Activated T-helper 1 cell treated with Interleukin-2 at 50 U/mL for 16 hours (primary cell): ENCODE measurements around the gene GGT7.
"Not testable (repeated sequence)": the region's sequence is repeated elsewhere in the genome, so short reads cannot be mapped to it uniquely, and the experiment has no call there.

ENCODE experiments used
- DNase-seq: peaks from one replicate; pipeline ENCODE4 v3.0.0-alpha.2; 2020; ENCODE audit warnings: low read depth

The GGT7 gene

DNA sequence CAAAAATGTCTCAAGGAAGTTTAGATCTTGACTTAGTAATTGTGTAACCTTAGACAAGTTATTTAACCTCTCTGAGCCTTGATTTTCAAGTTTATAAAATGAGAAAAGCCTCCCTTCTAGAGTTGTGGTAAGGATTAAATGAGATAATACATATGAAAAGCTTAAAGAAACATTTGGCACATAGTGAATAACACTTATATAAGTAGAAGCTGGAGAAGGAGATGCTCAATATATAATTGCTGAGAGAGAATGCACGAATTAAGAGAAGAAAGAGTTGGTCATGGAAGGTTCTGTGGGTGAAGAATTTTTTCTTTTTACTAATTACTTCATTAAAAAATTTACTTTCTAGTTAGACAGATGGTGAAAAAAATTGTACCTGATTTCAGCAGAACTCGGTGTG lies 9.0 kb upstream of the GGT7 start:
- DNase-seq: no peak

DNA sequence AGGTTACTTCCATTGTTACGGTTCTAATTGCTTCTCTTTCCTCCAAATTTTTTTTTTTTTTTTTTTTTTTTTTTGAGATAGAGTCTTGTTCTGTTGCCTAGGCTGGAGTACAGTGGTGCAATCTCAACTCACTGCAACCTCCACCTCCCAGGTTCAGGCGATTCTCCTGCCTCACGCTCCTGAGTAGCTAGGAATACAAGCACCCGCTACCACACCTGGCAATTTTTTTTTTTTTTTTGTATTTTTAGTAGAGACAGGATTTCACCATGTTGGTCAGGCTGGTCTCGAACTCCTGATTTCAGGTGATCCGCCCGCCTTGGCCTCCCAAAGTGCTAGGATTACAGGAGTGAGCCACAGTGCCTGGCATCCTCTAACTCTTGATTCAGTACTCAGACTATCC lies 8.3 kb upstream of the GGT7 start:
- not testable (repeated sequence) for DNase-seq

DNA sequence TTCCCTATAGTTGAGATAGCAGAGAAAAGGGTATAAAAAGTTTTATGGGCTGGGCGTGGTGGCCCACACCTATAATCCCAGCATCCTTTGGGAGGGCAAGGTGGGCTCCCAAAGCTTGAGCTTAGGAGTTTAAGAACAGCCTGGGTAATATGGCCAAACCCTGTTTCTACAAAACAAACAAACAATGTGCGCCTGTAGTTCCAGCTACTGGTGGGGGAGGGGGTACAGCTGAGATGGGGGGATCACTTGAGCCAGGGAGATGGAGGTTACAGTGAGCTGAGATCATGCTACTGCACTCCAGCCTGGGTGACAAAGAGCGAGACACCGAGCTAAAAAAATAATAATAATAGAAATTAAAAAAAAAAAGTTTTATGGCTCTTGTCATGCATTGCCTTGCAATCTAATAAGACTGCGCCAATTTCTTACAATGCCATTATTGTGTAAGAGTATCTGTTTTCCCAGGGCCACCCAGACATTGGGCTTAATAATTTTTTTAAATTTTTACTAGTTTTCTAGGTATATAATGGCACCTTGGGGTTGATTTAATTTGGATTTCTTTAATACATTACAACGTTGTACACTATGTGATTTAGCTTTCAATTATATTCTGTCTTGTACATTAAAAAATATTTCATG lies 7.7 kb upstream of the GGT7 start:
- no peak for DNase-seq

DNA sequence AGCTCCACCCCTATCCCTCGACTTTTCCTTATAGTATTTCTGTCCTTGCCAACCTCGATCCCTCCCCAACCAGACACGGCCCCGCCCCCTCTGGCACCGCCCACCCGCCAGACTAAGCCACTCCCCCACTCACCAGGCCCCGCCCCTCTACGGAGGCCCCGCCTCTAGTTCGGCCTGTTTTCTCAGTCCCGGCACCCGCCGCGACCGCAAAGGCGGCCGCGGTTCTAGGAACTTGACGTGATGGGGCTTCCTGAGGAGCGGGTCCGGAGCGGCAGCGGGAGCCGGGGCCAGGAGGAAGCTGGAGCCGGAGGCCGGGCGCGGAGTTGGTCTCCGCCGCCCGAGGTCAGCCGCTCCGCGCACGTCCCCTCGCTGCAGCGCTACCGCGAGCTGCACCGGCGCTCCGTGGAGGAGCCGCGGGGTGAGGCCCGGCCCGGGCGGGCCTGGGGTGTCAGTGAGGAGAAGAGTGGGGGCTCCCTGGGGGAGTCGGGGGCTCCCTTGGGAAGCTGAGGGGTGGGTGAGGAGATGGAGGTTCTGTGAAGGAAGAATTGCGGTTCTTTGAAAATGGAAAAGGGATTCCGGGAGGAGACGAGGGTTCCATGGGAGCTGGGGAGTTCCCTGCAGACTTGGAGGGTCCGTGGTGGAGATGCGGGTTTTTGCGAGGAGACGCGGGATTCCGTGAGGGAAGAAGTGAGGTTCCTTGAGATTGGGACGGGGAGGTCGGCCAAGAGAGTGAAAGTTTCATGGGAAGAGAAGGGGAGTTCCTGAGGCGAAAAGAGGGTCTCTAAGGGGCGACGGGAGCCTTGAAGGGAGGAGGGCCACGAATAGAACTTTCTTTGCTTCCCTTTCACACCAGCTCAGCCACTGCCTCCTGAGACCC lies 4.0 kb upstream of the GGT7 start, which contains the start of gene ACSS2:
ACSS2 (plus strand) TSS at position 207 of the 877 bp plus-strand sequence; CDS start at position 241, 34 bp downstream.
- peak; percentile 89 for DNase-seq

DNA sequence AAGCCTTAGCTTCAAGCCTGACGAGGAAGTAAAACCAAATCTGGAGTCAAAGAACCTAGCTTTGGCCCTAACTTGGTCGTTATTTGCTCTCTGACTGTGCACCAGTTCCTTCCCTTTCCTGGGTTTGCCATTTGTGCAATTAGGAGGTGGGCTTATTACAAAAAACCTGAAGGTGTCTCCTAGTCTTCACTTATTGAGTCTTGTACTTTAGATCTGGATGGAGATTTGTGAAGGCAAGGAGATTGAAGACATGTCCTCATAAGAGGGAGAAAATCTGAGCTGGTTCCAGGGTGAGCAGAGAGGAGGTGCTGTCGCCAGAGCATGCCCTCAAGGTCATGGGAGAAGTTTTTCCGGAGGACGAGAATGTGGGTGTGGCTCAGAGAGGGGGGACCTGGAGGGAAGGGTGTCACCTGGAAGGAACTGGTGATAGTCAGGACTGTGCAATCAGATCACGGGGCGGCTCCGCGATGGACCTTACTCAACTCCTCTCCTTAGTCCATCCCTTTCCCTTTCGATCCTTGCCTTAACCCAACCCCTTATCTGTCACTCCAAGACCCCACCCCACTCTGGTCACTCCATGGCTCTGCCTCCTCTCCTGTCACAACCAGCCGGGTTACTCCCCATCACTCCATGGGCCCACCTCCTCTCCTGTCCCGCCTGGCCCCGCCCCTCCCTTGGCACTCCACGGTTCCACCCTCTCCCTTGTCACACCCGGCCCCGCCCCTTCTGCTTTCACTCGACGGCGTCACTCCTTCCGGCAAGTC lies 3.2 kb upstream of the GGT7 start:
- DNase-seq: no peak

DNA sequence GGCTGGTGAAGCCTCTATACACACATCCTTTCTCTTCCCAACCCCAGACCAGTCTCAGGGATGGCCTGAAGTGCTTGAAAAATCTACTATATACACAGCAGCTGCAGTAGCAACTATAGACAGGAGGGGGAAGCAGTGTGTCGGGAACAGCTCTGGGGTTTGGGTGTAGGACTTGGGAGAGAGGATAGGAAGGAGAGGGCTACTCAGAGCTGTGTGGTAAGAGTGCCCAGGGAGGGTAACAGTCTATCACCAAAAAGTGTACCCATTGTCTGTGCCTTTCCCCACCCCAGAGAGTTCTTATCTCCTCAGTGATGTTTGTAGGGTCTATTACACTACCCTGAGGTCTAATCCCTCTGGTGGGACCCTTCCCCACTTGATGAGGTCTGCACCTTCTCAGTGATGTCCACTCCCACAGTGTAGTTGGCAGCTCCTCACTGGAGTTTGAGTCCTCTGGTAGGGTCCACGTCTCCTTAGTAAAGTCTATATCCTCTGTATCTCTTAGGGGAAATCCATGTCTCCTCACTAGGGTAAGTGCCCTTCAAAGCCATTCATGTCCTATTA lies 1.5 kb upstream of the GGT7 start:
- DNase-seq: peak; percentile 19

DNA sequence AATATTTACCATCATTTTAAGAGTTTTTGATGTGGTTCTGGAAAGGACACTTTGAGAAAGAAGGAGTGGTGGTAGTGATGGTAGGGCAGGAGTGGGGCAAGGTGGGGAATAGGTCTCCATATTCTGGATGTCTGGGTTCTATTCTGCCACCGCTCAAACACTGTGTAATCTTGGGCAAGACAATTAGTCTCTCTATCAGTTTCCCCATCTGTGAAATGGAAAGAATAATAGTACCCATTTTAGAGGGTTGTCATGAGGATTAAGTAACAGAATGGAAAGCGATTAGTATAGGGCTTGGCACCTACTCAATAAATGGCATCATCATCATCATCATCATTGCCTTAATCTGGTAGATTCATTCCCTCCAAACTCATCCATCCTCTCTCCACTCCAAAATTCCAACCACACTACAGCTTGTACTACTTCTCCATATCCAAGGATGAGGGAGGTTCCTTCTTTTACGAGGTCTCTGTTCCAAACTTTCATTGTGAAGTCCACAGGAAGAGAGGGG lies 982 bp upstream of the GGT7 start:
- DNase-seq: no peak

DNA sequence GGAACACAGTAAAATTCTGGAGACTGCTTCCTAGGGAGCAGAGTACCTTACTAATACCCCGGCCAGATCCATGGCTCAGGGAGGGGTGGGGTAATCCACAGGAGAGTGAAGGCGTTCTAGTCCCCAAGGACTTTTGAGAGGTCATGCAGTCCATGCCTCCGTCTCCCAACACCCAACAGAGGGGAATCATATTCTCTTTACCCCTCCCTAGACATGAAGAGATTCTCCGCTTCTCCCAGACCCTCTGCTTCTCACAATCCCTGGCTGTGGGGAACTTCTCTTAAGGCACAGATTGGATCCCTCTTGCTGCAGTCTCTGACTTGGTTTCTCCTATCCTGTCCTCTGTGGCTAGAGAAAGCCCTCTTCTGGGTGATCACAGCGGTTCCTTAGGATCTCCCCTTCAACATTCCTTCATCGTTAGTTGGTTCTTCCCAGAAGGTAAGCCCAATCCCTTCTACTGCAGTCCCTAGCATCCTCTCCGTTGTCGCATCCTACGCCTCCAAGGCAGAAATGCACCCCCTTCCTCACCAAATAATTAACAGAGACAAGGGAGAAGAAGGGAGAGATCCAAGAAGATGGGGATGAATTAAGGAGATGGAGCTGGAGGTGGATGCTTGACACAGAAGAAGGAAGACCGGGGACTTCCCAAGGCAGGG lies 562 bp downstream of the GGT7 start:
- no peak for DNase-seq

DNA sequence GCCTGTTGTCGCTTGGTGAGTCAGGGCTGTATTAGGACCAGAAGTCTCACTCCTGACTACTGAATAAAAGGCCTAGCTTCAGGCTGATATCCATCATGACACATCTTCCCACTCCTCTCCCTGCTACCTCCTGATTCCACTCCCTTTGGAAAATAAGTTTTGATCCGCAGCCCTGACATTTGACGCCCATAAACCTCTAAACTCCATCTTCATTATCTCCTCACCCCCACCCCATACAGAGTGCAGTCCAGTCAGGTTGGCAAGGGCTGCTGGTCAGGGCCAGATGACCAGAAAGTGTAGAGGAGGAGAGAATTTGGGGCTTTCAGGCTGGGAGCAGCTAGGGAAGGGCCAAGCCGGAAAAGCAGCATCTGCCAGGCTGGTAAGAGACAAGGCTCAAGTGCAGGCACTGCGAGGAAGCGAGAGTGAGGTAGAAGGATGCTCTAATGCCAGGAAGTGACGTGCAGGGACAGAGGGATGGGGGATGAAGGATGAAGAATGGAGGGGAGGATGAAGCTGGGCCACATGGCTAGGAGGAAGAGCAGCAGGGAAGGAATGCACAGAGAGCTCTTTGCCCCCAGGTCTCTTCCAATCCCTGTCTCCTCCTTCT lies 1.2 kb downstream of the GGT7 start:
- no peak for DNase-seq

DNA sequence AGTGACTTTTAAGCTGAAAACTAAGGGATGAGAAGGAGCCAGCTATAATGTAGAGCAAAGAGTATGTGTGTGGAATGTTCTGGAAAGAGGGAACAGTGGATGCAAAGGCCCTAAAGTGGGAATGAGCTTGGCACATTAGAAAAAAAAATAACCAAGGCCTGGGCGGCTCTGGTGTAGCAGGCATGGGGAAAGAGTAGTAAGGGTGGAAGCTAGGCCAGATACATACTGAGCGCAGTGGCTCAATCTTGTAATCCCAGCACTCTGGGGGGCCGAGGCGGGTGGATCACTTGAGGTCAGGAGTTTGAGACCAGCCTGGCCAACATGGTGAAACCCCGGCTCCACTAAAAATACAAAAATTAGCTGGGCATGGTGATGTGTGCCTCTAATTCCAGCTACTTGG lies 8.4 kb downstream of the GGT7 start:
- DNase-seq: no peak

DNA sequence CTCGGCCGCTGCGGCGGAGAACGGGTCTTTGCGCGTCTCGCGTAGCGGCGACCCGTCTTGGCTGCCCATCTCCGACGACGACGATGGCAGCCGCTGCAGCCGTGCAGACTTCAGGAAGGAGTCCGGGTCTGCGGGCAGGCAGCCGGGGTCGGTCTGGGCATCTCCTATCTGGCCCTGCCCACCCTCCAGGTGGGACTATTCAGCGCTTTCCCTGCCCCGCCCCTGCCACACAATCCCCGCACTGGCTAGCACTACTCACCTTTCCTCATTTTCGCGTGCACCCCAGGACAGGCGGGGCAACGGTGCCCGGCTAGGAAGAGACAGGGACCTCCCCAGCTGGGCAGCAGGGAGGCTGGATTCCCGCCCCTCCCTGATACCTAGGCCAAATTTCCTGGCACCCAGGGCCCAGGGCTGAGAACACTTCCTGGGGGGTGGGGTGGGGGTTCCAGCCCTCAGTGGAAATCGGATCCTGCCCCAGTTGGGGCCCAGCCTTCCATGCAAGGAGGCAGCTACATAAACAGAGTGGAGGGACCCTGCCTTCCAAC lies 9.2 kb downstream of the GGT7 start:
- DNase-seq: no peak

DNA sequence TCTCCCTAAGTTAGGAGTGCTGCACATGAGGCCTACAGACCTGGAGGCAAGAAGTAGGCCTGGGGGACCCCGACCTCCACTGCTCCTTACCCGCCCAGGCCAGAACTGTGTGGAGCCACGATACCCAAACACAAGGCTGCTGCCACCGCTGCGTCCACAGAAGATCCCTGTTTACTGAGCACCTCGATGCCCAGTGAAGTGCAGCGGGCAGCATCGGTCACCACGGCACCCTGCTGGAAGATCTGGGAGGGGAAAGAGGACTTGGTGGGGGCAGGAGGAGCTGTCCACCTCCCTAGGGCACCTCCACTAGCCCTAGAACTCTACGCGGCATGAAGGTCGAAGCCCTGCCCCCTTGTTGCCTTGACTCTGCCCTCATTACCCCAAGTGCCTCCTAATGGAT lies 9.9 kb downstream of the GGT7 start:
- no peak for DNase-seq

DNA sequence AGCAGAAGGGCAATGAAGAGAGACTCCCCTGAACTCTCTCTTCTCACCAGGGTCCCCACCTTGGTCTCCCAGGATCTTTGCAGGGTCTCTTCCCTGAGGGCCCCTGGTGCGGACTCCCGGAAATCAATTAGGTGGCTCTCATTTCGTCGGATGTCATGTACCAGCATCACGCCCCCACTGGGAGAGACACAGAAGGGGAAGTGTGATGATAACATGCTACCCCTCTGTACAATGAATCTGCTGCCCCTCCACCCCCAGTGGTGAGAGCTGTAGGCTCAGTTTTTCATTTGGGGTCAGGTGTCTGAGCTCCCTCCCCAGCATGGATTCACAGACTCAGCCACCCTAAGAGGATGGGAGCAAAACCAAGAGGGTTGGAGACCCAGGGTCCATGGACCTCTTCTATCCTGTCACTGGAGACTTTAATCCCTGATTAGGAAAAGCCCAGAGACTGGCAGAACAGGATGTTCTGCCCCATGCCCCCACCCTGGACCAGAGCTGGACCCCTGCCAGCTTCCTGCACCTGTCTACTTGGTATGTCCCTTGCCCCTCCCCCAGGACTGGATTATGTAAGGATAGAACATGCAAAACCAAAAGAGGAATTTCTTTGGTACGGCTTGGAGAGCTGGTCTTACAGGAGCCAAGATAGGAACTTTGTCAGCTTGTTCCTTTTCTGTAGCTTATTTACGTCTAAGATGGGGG lies 11.1 kb downstream of the GGT7 start:
- no peak for DNase-seq

DNA sequence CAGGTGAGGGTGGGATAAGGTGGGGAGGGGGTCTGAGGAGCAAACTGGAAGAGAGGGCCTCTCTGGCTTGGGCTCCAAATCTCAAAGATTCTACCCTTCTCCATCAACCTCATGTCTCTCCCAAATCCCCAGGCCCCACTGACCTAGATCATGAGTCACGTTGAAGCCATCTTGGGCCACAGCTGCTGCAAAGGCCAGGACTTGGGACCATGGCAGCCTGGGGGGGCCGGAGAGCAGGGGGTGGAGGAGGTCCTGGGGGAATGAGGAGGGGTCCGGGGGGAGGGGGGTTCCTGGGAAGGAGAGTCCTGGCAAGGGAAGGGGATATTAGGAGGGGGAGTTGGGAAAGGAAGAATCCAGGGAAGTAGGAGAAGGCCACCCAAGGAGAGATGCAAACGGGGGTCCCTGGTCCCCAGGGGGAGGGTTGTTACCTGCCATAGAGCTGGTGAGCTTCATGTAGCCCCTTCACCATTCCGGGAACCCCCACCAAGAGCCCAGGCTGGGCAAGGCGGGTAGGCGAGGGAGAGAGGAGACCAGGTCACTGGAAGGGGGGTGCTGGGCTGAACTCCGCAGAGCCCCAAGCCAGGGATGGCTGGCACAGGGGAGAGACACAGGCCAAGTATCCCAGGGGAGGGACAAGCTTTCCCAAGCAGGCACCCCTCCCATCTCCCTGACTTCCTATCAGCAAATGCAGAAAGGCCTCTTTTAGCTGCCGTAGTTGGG lies 12.7 kb downstream of the GGT7 start:
- no peak for DNase-seq

DNA sequence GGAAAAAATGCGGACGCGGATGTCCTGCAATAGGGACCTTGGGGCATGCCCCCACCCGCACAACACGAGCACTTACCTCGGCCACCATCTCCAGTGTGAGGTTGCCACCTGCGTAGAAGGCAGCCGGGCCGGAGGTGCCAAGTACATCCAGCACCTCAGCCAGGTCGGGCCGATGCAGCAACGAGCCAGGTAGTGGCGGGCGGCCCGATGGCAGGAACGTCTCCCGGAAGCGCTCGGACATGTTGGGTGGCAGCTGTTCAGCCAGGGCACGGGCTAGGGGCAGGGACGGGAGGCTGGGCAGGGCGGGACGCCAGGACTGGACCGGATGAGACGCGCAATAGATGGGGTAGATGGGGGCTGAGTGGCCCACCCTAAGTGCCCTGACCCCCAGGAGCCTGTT lies 13.3 kb downstream of the GGT7 start:
- no peak for DNase-seq

DNA sequence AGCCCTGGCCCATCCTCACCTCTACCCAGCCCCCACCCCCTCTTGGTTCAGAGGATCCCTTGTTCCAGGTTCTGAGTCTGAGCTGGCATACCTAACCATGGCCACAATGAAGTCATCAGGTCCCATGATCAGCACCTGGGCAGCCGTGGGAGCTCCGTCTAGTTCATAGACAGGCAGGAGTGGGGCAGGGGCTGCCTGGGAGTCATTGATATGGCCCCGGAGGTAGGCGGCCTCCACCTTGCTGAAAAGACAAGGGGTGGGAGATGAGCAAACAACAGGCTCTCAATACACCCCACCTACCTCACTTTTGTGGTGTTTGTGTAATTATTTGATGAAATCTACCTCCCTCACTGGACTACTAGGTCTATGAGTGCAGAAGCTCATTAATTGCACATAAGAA lies 20.4 kb downstream of the GGT7 start:
- DNase-seq: no peak

DNA sequence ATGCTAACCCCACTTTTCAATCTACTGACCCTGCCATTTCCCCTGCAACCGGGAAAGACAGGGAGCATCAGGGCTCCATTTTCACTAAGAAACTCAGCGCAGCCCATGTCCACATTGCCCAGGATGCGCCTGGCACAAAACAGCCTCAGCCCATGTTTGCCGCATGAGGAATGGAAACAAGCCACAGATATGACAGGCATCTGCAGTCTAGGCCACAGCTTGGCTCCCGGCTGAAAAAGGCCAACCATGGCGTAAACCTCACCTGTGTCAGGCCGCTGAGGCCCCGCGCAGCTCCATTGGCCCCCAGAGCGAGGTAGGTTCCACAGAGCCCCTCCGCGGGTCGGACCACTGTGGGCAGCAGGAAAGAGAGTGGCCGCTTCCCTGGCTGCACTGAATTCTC lies 21.7 kb downstream of the GGT7 start:
- DNase-seq: no peak

DNA sequence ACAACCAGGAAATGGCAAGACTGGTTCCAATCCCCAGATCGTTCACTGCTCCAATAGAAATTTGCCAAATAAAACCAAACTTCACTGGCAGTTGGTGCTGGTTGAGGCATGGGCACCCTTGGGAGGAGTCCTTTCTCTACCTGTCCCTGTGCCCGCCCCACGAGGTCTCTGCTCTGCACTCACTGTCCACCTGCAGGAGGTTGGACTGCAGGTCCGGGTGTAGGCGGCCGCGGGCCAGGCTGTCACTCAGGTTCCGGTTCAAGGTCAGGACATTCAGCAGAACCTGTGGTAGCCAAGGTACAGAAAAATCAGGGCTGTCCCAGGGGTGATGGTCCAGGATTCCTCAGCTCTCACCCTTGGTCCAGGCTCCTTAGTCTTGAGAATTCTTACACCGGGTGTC lies 22.9 kb downstream of the GGT7 start:
- DNase-seq: no peak

DNA sequence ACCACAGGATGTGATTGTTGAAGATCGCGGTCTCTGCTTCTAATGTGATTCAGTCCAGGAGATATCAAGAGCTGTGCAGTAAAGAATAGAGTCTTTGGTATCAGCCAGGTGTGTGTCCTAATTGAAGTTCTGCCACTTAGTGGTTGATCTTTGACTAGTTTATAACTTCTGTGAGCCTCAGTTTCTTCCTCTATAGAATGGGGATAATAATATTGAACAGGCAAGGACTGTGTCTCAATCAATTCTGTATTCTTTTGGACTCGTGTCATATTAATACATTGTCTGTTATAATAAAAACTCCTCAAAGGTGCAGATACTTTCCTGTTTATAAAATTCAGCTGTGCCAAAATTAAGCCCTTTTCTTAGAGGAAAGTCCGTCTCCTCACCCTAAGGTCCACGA lies 24.1 kb downstream of the GGT7 start:
- no peak for DNase-seq

DNA sequence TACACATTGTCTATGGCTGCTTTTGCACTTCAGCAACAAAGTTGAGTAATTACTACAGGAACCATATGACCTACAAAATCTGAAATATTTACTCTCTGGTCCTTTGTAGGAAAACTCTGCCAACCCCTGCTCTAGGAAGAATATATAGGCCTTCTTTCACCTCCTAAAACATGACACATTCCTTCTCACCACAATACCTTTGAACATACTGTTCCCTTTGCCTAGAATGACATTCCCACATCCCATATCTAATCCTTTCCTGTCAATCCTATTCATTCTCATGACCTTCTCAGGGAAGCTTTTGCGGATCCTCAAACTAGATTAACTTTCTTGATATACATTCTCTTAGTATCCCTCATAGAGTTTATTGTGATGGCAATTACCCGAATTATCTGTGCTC lies 29.2 kb downstream of the GGT7 start:
- no peak for DNase-seq
